Measurements from ENCODE around the gene FAM227B.
"Not testable (repeated sequence)": the region's sequence is repeated elsewhere in the genome, so short reads cannot be mapped to it uniquely, and the experiment has no call there.

The FAM227B gene

GRCh38 chr15:49610157-49610918 lies 10.3 kb downstream of the FAM227B start:
- DNase-seq = no peak

DNA sequence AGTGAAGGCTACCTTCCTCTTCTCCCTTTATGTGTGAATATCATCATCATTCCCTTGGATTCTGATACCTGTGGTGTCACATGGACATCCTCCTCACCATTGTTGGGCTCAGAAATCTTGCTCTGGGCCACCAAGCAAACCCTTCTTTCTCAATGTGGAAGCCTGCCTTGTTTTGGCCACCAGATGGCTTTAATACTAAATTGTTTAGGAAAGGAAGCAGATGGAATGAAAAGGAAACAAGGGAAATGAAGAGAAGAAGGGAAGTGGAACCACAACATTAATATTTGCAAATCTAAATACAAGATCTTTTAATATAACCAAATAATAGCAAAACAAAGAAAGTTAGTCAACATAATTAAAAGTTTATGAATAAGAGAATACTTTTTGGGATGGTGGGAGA lies 14.0 kb downstream of the FAM227B start:
- no peak for DNase-seq

- DNase-seq = no peak
Measured at GRCh38 chr15:49605588-49605987, 15.0 kb downstream of the FAM227B start.

DNA sequence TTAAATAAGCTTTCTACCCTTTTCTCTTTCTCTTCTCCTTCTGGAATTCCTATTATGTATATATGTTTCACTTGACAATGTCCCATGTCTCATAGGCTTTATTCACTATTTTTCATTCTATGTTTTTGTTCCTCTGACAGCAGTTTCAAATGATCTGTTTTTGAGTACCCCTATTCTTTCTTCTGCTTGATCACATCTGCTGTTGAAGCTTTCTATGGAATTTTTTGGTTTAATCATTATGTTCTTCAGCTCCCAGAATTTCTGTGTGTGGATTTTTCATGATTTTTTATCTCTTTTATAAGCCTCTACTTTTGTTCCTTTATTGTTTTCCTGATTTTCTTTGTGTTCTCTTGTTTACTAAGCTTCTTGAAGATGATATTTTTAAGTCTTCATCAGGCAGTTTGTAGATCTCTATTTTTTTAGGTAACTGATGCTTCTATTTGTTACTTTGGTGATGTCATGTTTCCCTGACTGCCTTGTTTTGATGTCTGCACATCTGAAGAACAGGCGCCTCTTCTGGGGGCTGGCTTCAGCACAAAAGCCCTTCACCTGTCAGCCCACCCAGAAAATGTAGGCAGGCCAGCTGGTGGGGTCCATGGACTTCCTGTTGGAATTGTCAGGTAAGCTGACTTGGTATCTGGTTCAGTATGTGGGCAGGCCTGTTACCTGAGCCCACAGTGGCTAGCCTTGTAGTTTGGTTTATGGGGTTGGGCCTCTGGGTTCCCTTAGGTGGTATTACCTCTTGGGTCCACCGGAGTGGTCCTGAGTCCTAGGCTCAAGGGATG lies 15.8 kb downstream of the FAM227B start:
- no peak for DNase-seq

DNA sequence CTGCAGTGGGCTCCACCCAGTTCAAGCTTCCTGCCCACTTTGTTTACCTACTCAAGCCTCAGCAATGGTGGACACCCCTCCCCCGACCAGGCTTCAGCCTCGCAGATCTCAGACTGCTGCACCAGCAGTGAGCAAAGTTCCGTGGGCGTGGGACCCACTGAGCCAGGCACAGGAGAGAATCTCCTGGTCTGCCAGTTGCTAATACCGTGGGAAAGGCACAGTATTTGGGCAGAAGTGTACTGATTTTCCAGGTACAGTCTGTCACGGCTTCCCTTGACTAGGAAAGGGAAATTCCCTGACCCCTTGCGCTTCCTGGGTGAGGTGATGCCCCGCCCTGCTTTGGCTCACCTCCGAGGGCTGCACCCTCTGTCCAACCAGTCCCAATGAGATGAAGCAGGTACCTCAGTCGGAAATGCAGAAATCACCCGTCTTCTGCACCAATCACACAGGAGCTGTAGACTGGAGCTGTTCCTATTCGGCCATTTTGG lies 27.7 kb downstream of the FAM227B start:
- not testable (repeated sequence) for DNase-seq

GRCh38 chr15:49589030-49589429 lies 31.6 kb downstream of the FAM227B start:
- DNase-seq = no peak

GRCh38 chr15:49573421-49573820 lies 47.2 kb downstream of the FAM227B start:
- DNase-seq = no peak

GRCh38 chr15:49570672-49571071 lies 49.9 kb downstream of the FAM227B start:
- DNase-seq = no peak

DNA sequence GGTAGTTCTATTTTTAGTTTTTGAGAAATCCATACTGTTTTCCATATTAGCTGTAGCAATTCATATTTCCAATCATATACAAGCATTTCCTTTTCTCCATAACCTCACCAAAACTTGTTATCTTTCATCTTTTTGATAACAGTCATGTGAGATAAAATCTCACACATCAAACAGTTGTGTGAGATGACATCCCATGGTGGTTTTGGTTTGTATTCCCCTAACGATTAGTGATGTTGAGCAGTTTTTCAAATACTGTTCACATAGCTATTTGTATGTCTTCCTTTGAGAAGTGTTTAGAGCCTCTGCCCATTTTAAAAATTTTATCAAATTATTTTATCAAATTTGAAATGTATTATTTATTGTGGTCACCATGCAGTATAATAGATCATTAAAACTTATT lies 50.4 kb downstream of the FAM227B start:
- no peak for DNase-seq

GRCh38 chr15:49560045-49560444 lies 60.6 kb downstream of the FAM227B start:
- no peak for DNase-seq

DNA sequence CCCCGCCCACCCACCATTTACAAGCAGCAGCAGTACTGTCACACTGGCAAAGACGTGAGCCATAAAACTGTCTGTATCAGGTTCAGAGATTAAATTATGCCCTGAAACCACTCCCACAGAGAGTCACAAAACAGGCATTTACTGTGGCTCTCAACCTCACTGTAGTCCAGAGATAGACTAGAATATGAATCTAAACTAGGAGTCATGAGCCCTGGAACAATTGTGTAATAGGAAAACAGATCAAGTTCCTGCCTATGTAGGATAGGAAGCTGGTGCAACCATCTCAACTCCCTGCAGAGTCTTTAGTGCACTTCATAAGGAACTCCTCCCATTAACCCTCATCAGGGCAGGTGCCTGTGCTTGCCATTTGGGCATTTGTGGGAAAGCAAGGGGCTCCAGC lies 61.7 kb downstream of the FAM227B start:
- DNase-seq = no peak

DNA sequence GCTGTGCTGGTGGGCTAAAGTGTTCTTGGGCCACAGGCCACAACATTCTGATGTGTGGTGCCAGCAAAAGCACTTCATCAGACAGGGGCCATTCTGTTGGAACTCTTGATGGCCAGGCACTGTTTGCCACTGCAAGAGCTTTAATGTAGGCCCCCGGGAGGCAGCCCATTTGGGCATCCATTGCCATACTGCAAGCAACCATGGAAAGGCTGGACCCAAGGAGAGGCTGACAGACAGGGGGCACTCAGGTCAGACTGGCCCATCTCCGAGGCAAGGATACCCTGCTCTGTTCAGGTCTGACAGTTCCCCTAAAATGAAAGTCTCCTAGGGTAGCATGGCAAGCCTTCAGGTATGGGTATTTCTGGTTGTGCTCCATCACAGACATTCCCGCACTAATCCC lies 64.2 kb downstream of the FAM227B start:
- no peak for DNase-seq

DNA sequence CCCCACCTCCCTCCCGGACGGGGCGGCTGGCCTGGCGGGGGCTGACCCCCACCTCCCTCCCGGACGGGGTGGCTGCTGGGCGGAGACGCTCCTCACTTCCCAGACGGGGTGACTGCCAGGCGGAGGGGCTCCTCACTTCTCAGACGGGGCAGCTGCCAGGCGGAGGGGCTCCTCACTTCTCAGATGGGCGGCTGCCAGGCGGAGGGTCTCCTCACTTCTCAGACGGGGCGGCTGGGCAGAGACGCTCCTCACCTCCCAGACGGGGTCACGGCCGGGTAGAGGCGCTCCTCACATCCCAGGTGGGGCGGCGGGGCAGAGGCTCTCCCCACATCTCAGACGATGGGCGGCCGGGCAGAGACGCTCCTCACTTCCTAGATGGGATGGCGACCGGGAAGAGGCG lies 70.3 kb downstream of the FAM227B start:
- not testable (repeated sequence) for DNase-seq

GRCh38 chr15:49538520-49538919 lies 82.1 kb downstream of the FAM227B start:
- no peak for DNase-seq

DNA sequence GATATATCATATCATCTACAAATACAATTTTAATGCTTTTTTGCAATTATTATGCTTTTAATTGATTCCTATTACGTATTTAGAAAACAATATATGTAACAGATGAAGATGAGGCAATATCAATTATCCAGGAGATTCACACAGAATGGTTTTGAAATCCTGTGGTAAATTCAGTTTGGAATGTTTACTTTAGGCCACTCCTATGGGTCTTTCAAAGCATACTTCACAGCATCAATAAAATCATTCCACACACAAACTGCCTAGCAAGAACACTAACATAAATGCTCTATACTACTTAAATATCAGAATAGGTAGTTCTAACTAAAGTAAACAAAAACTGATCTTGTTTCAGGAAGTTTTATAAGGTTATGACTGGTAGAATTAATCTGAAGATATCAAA lies 90.5 kb downstream of the FAM227B start:
- DNase-seq = no peak

- no peak for DNase-seq
Measured at GRCh38 chr15:49528289-49528688, 92.3 kb downstream of the FAM227B start.

- no peak for DNase-seq
Measured at GRCh38 chr15:49521802-49522201, 98.8 kb downstream of the FAM227B start.

DNA sequence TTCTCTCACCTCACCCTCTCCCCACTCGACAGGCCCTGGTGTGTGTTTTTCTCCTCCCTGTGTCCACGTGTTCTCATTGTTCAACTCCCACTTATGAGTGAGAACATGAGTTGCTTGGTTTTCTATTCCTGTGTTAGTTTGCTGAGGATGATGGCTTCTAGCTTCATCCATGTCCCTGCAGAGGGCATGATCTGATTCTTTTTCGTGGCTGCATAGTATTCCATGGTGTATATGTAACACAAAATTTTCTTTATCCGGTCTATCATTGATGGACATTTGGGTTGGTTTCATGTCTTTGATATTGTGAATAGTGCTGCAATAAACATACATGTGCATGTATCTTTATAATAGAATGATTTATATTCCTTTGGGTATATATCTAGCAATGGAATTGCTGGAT lies 107.9 kb downstream of the FAM227B start:
- DNase-seq = not testable (repeated sequence)

GRCh38 chr15:49507261-49507660 lies 113.4 kb downstream of the FAM227B start:
- no peak for DNase-seq

GRCh38 chr15:49506341-49506740 lies 114.3 kb downstream of the FAM227B start:
- DNase-seq = no peak

DNA sequence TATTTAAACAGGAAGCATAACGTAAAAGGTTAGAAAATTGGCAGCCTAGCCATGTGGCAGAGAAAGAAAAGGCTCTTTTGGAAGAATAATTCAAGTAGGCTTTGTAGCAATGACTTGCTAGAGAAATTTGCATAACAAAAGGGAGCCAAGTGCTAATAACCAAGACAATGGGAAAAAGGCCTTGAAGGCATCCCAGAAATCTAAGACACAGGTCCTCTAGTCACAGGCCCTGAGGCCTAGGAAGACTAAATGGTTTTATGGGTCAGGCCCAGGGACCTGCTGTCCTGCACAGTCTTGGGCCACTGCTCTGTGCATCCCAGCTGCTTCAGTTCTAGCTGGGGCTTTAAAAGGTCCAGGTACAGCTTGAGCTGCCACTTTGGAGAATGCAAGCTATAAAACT lies 119.0 kb downstream of the FAM227B start:
- DNase-seq = no peak

- DNase-seq = no peak
Measured at GRCh38 chr15:49495993-49496753, 124.4 kb downstream of the FAM227B start.

DNA sequence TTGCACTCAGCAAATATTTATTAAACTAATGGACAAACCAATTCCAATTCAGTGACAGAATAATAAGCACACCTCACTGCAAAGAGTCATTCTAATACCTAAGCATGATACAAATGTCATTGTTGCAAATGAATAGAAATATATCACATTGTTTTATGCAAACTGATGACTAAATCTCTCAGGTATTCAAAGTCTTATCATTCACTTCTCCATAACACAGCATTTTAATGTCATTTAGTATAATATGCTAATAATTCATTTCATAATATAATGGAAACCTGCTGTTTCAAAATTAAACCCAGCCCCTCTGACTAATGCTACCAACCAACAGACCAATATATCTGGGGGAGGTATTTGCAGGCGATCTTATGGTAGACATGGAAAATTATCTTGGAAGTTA lies 125.8 kb downstream of the FAM227B start:
- no peak for DNase-seq
